Mammary epithelial cell (primary cell): Measurements from ENCODE around the gene RAPGEF1.

Experiments used
- CTCF ChIP-seq, 2 donors: IDR thresholded peaks in 1 of 2; conservative IDR thresholded peaks in 1 of 2; 2 replicates each; pipeline ENCODE4 v1.5.1; 2011 to 2012; ENCODE audit warnings: inconsistent platforms in 2 of 2, low read length in 2 of 2, mild to moderate bottlenecking in 2 of 2, control low read depth in 1 of 2, low read depth in 1 of 2; ENCODE audit not compliant: insufficient read depth in 1 of 2; ENCODE audit errors: extremely low read depth in 1 of 2
- EZH2 ChIP-seq: IDR thresholded peaks from 2 replicates; pipeline ENCODE4 v1.6.1; 2012; ENCODE audit warnings: low read length, inconsistent platforms, borderline replicate concordance

GRCh38 chr9:131627648-131628458 lies 112.0 kb downstream of the RAPGEF1 start:
- TF ChIP-seq CTCF (conservative IDR thresholded peaks at IDR 0.05 in 1 of 2, IDR thresholded peaks at IDR 0.05 in 1 of 2; ENCODE audit: extremely low read depth in 1 of 2, insufficient read depth in 1 of 2, low read depth in 1 of 2, low read length in 2 of 2) (no peak), EZH2 (no peak)
